Measurements from ENCODE around the gene SND1.

DNA sequence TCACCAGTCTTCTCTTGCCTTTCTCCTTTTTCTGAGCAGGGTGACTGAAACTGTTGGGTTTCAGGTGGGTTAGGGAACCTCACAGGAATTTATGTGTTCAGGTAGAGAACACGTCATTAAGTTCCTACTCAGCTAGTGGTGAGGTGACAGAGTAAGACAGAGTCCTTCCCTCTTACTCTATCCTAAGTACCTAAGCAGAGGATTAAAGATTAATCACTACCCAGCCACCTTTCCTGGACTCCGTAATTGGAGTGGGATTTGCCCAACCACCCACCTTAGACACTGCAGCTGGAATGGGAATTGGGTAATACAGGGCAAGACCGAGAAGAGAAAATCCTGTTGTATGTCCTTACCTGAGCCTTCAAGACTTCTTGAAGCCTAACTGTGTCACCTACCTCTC, 221.2 kb downstream of the SND1 start:
- TF ChIP-seq, protein P1, sequence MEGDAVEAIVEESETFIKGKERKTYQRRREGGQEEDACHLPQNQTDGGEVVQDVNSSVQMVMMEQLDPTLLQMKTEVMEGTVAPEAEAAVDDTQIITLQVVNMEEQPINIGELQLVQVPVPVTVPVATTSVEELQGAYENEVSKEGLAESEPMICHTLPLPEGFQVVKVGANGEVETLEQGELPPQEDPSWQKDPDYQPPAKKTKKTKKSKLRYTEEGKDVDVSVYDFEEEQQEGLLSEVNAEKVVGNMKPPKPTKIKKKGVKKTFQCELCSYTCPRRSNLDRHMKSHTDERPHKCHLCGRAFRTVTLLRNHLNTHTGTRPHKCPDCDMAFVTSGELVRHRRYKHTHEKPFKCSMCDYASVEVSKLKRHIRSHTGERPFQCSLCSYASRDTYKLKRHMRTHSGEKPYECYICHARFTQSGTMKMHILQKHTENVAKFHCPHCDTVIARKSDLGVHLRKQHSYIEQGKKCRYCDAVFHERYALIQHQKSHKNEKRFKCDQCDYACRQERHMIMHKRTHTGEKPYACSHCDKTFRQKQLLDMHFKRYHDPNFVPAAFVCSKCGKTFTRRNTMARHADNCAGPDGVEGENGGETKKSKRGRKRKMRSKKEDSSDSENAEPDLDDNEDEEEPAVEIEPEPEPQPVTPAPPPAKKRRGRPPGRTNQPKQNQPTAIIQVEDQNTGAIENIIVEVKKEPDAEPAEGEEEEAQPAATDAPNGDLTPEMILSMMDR (conservative IDR thresholded peaks at IDR 0.05; ENCODE audit: low read depth, low read length), result no peak
- TF ChIP-seq EZH2phosphoT487 (IDR thresholded peaks at IDR 0.05; ENCODE audit: borderline replicate concordance, low read length) (no peak), EZH2 (IDR thresholded peaks at IDR 0.05; ENCODE audit: low read length, unreplicated experiment) (no peak)

Data from PC-3 (cell line).